Neural cell (in vitro differentiated cells): ENCODE measurements around the gene POLR3K. TPM values are rescaled to one million over a fixed set of nuclear protein-coding genes. Genes with fewer than 3 reads are reported as not detected.

Experiments used
- H2AFZ ChIP-seq: fragments of 200-600, 300-800 bp; sonication (generic), shearing (Covaris generic); 2 replicates; pipeline ENCODE4 v1.6.0; 2014; ENCODE audit warnings: low read depth, mild to moderate bottlenecking, antibody characterized with exemption, low read length, moderate library complexity
- H3F3A ChIP-seq: fragments of 200-600 bp; shearing (Covaris generic); 2 replicates; pipeline ENCODE4 v1.6.1; 2016; ENCODE audit warnings: mild to moderate bottlenecking, moderate library complexity, mixed read lengths, antibody characterized with exemption, low read length; ENCODE audit not compliant: insufficient read depth, poor library complexity, severe bottlenecking
- H3K27ac ChIP-seq: fragments of 200-600, 300-800 bp; sonication (generic), shearing (Covaris generic); 2 replicates; pipeline ENCODE4 v1.5.1; 2014; ENCODE audit warnings: mild to moderate bottlenecking, low read length, moderate library complexity
- H3K27me3 ChIP-seq: fragments of 300-800, 200-600 bp; sonication (generic), shearing (Covaris generic); 2 replicates; pipeline ENCODE4 v1.6.0; 2014; ENCODE audit warnings: mild to moderate bottlenecking, low read depth, low read length, moderate library complexity; ENCODE audit not compliant: insufficient read depth
- H3K36me3 ChIP-seq: fragments of 300-800, 200-600 bp; sonication (generic), shearing (Covaris generic); 2 replicates; pipeline ENCODE4 v1.5.1; 2014; ENCODE audit warnings: mild to moderate bottlenecking, antibody characterized with exemption, low read length, moderate library complexity; ENCODE audit not compliant: insufficient read depth
- H3K4me2 ChIP-seq: fragments of 300-800, 200-600 bp; sonication (generic), shearing (Covaris generic); 2 replicates; pipeline ENCODE4 v1.6.0; 2014; ENCODE audit warnings: mild to moderate bottlenecking, low read length
- H3K4me3 ChIP-seq: fragments of 300-800, 200-600 bp; sonication (generic), shearing (Covaris generic); 2 replicates; pipeline ENCODE4 v1.5.1; 2014; ENCODE audit warnings: mild to moderate bottlenecking, low read length, moderate library complexity
- H3K79me2 ChIP-seq: fragments of 200-600 bp; shearing (Covaris generic); replicated peaks from 2 replicates; pipeline ENCODE4 v1.6.0; 2014; ENCODE audit warnings: mild to moderate bottlenecking, low read length, moderate library complexity; ENCODE audit not compliant: insufficient read depth
- H3K9ac ChIP-seq: fragments of 300-800, 200-600 bp; sonication (generic), shearing (Covaris generic); 2 replicates; pipeline ENCODE4 v1.6.1; 2016; ENCODE audit warnings: mild to moderate bottlenecking, low read length, mixed read lengths
- H3K9me2 ChIP-seq: fragments of 200-600 bp; shearing (Covaris generic); 2 replicates; pipeline ENCODE4 v1.6.1; 2016; ENCODE audit warnings: mild to moderate bottlenecking, low read length, mixed read lengths; ENCODE audit not compliant: insufficient read depth
- H3K9me3 ChIP-seq: fragments of 200-600, 300-800 bp; sonication (generic), shearing (Covaris generic); 2 replicates; pipeline ENCODE4 v1.6.1; 2016; ENCODE audit warnings: mild to moderate bottlenecking, mixed run types, low read length, moderate library complexity, mixed read lengths
- H4K20me1 ChIP-seq: fragments of 200-600 bp; shearing (Covaris generic); 2 replicates; pipeline ENCODE4 v1.6.1; 2016; ENCODE audit warnings: mild to moderate bottlenecking, mixed run types; ENCODE audit not compliant: insufficient read depth
- CTCF ChIP-seq: fragments of 450-650 bp; IDR thresholded peaks from 2 replicates; pipeline ENCODE4 v1.5.1; 2014; ENCODE audit warnings: antibody characterized with exemption, mild to moderate bottlenecking, moderate library complexity; ENCODE audit not compliant: poor library complexity, severe bottlenecking
- EP300 ChIP-seq: fragments of 450-650 bp; conservative IDR thresholded peaks from 2 replicates; pipeline ENCODE4 v1.6.1; 2014; ENCODE audit warnings: antibody characterized with exemption, mild to moderate bottlenecking, moderate library complexity; ENCODE audit not compliant: poor library complexity, severe bottlenecking
- EZH2 ChIP-seq: fragments of 200-600, 300-800 bp; shearing (Covaris generic), sonication (generic); IDR thresholded peaks from 2 replicates; pipeline ENCODE4 v1.6.1; 2014; ENCODE audit warnings: antibody characterized with exemption, low read length, borderline replicate concordance, mild to moderate bottlenecking; ENCODE audit not compliant: insufficient read depth, poor library complexity, severe bottlenecking
- MXI1 ChIP-seq: fragments of 450-650 bp; conservative IDR thresholded peaks from 2 replicates; pipeline ENCODE4 v1.6.1; 2014; ENCODE audit warnings: antibody characterized with exemption, mild to moderate bottlenecking; ENCODE audit not compliant: poor library complexity, severe bottlenecking
- POLR2AphosphoS5 ChIP-seq: IDR thresholded peaks from 2 replicates; pipeline ENCODE4 v1.6.1; 2012
- RAD21 ChIP-seq: fragments of 450-650 bp; conservative IDR thresholded peaks from 2 replicates; pipeline ENCODE4 v1.6.1; 2014; ENCODE audit warnings: antibody characterized with exemption, mild to moderate bottlenecking, moderate library complexity
- REST ChIP-seq: IDR thresholded peaks from 2 replicates; pipeline ENCODE4 v1.6.1; 2012; ENCODE audit warnings: borderline replicate concordance
- SMC3 ChIP-seq: fragments of 450-650 bp; conservative IDR thresholded peaks from 2 replicates; pipeline ENCODE4 v1.6.1; 2014; ENCODE audit warnings: antibody characterized with exemption, mild to moderate bottlenecking, moderate library complexity; ENCODE audit not compliant: poor library complexity
- TAF1 ChIP-seq: IDR thresholded peaks from 2 replicates; pipeline ENCODE4 v1.6.1; 2012; ENCODE audit warnings: low read depth
- polyA plus RNA-seq: library from polyadenylated mRNA; depleted of rRNA; stranded (reverse); fragments of >200 nt; gene quantifications from 2 replicates; pipeline ENCODE4 v1.2.3, GENCODE V29; 2014

POLR3K gene
- polyA plus RNA-seq, 1 donor from 2014 or later = 7.1 TPM

DNA sequence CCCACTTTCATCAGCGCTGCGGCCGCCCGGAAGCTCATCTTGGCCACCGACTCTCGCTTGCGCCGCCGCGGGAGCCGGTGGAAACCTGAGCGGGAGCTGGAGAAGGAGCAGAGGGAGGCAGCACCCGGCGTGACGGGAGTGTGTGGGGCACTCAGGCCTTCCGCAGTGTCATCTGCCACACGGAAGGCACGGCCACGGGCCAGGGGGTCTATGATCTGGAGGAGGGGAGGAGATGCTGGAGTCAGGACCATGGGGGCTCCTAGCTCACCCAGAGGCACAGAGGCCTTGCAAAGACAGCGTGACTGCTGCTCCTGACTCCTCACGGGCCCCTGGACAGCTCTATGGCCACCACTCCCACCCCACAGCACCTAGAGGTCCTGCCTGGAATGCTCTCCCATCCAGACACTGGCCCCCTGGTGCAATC lies 9.6 kb upstream of the POLR3K start:
- no peaks in the 10 kb centered on the region for H3K9me3 ChIP-seq
- no peak overlapping the region for H3K9ac ChIP-seq
- H3K4me2 ChIP-seq = no peak overlapping the region
- no peaks in the 10 kb centered on the region for H3K9me2 ChIP-seq
- no peak overlapping the region for H2AFZ ChIP-seq
- no peaks in the 10 kb centered on the region for H3K79me2 ChIP-seq
- H3F3A ChIP-seq = no peaks in the 10 kb centered on the region
- no peaks in the 10 kb centered on the region for H3K36me3 ChIP-seq
- no peak overlapping the region for H3K27ac ChIP-seq
- no peaks in the 10 kb centered on the region for H3K27me3 ChIP-seq
- no peak overlapping the region for H3K4me3 ChIP-seq
- TF ChIP-seq RAD21 (no peak), MXI1 (no peak), CTCF (no peak), SMC3 (no peak), REST (no peak), POLR2AphosphoS5 (no peak), EP300 (no peak), TAF1 (no peak), EZH2 (no peak)
- no peaks in the 10 kb centered on the region for H4K20me1 ChIP-seq

- no peaks in the 10 kb centered on the region for H3K9me2 ChIP-seq
- H3F3A ChIP-seq = no peaks in the 10 kb centered on the region
- no peak overlapping the region for H3K4me2 ChIP-seq
- TF ChIP-seq MXI1 (no peak), TAF1 (no peak), RAD21 (no peak), EZH2 (no peak)
- no peaks in the 10 kb centered on the region for H3K79me2 ChIP-seq
- no peaks in the 10 kb centered on the region for H3K27me3 ChIP-seq
- H3K9ac ChIP-seq = no peak overlapping the region
- H4K20me1 ChIP-seq = no peaks in the 10 kb centered on the region
- no peaks in the 10 kb centered on the region for H3K36me3 ChIP-seq
- H3K4me3 ChIP-seq = no peak overlapping the region
- no peak overlapping the region for H3K27ac ChIP-seq
- H2AFZ ChIP-seq = no peak overlapping the region
- no peaks in the 10 kb centered on the region for H3K9me3 ChIP-seq
Observed at GRCh38 chr16:62283-62967, 9.0 kb upstream of the POLR3K start.
